ENCODE measurements around the gene HOXA3.

- TF ChIP-seq EGR1 (IDR thresholded peaks at IDR 0.05; ENCODE audit: borderline replicate concordance, low read depth, low read length) (no peak), USF2 (IDR thresholded peaks at IDR 0.05; ENCODE audit: low read length) (no peak), JUND (IDR thresholded peaks at IDR 0.05; ENCODE audit: low read length) (no peak), EZH2 (IDR thresholded peaks at IDR 0.05; ENCODE audit: low read depth, low read length, severe bottlenecking) (peak; percentile 88), ZNF274 (IDR thresholded peaks at IDR 0.05; ENCODE audit: borderline replicate concordance, extremely low read depth, low read length) (no peak), SP1 (IDR thresholded peaks at IDR 0.05; ENCODE audit: low read depth, low read length) (0 out of 2 replicates have a peak, but pooled peaks have one; percentile 3), JUN (IDR thresholded peaks at IDR 0.05; ENCODE audit: low read depth, low read length) (no peak), RXRA (IDR thresholded peaks at IDR 0.05; ENCODE audit: insufficient read depth, low read depth, low read length) (no peak), CTCF (IDR thresholded peaks at IDR 0.05; ENCODE audit: control extremely low read depth in 1 of 3, insufficient read depth in 1 of 3, low read depth in 1 of 3, low read length in 3 of 3) (no peak)
These were observed 41.1 kb upstream of the HOXA3 start for GRCh38 chr7:27193335-27194001.
